GM23338 (cell line): Measurements from ENCODE around the gene LHX3. TPM values are rescaled to one million over a fixed set of nuclear protein-coding genes. Genes with fewer than 3 reads are reported as not detected.
"Not testable (repeated sequence)": the region's sequence is repeated elsewhere in the genome, so short reads cannot be mapped to it uniquely, and the experiment has no call there.

ENCODE experiments used
- ATAC-seq: fragments of 200-7000 bp; cut with Tn5 transposase; 3 replicates; pipeline ENCODE4 v1.9.1; 2020
- DNase-seq: peaks from one replicate; pipeline ENCODE4 v3.0.0-alpha.2; 2015; ENCODE audit warnings: low spot score
- H2AFZ ChIP-seq: fragments of 200-600 bp; sonication (generic); 2 replicates; pipeline ENCODE4 v1.8.0; 2016; ENCODE audit warnings: antibody characterized with exemption, mild to moderate bottlenecking, moderate library complexity
- H3F3A ChIP-seq: fragments of 200-600 bp; sonication (generic); replicated peaks from 2 replicates; pipeline ENCODE4 v1.8.0; 2017; ENCODE audit warnings: antibody characterized with exemption, mixed run types, low read depth
- H3K27ac ChIP-seq: fragments of 200-600 bp; sonication (generic); 2 replicates; pipeline ENCODE4 v1.6.1; 2016; ENCODE audit warnings: low read depth
- H3K27me3 ChIP-seq: fragments of 200-600 bp; sonication (generic); 2 replicates; pipeline ENCODE4 v1.8.0; 2016; ENCODE audit warnings: mild to moderate bottlenecking, mixed run types, moderate library complexity; ENCODE audit not compliant: insufficient read depth
- H3K36me3 ChIP-seq: fragments of 200-600 bp; sonication (generic); 2 replicates; pipeline ENCODE4 v1.8.0; 2016; ENCODE audit warnings: mild to moderate bottlenecking; ENCODE audit not compliant: insufficient read depth
- H3K4me1 ChIP-seq: fragments of 200-600 bp; sonication (generic); 2 replicates; pipeline ENCODE4 v1.8.0; 2016; ENCODE audit warnings: mild to moderate bottlenecking, moderate library complexity; ENCODE audit not compliant: insufficient read depth
- H3K4me2 ChIP-seq: fragments of 200-600 bp; sonication (generic); 2 replicates; pipeline ENCODE4 v1.7.1; 2017; ENCODE audit warnings: mixed run types
- H3K4me3 ChIP-seq: fragments of 200-600 bp; sonication (generic); 2 replicates; pipeline ENCODE4 v1.6.1; 2016; ENCODE audit warnings: mixed run types
- H3K79me2 ChIP-seq: fragments of 200-600 bp; sonication (generic); replicated peaks from 2 replicates; pipeline ENCODE4 v1.8.0; 2017; ENCODE audit warnings: mild to moderate bottlenecking; ENCODE audit not compliant: insufficient read depth
- H3K9me2 ChIP-seq: fragments of 200-600 bp; sonication (generic); 2 replicates; pipeline ENCODE4 v1.8.0; 2017; ENCODE audit not compliant: insufficient read depth
- H4K20me1 ChIP-seq: fragments of 200-600 bp; sonication (generic); replicated peaks from 2 replicates; pipeline ENCODE4 v1.8.0; 2017; ENCODE audit warnings: mild to moderate bottlenecking; ENCODE audit not compliant: insufficient read depth
- H3K27ac Mint-ChIP-seq: 2 replicates; pipeline ENCODE4 v1.8.0; 2020; ENCODE audit warnings: inconsistent platforms, mild to moderate bottlenecking, moderate library complexity, mixed read lengths
- H3K27me3 Mint-ChIP-seq: 3 replicates; pipeline ENCODE4 v1.8.0; 2022; ENCODE audit warnings: low read depth, mild to moderate bottlenecking, moderate library complexity, mixed read lengths, inconsistent platforms; ENCODE audit not compliant: insufficient read depth, poor library complexity
- H3K36me3 Mint-ChIP-seq: 3 replicates; pipeline ENCODE4 v1.8.0; 2021; ENCODE audit warnings: low read depth, mild to moderate bottlenecking, inconsistent platforms, moderate library complexity, mixed read lengths
- H3K4me1 Mint-ChIP-seq: 3 replicates; pipeline ENCODE4 v1.8.0; 2020; ENCODE audit warnings: mild to moderate bottlenecking, inconsistent platforms, mixed read lengths
- H3K4me3 Mint-ChIP-seq: 3 replicates; pipeline ENCODE4 v1.8.0; 2021; ENCODE audit warnings: moderate library complexity, mild to moderate bottlenecking, inconsistent platforms, mixed read lengths
- H3K9me3 Mint-ChIP-seq: 3 replicates; pipeline ENCODE4 v1.8.0; 2020; ENCODE audit warnings: moderate library complexity, mild to moderate bottlenecking, inconsistent platforms, mixed read lengths
- CTCF ChIP-seq, 2 experiments: fragments of 200-600 bp in 1 of 2; sonication (generic) in 1 of 2; conservative IDR thresholded peaks; 2 replicates each; pipeline versions ENCODE4 v1.5.1 to v1.6.1; 2016 to 2017; ENCODE audit warnings: antibody characterized with exemption in 2 of 2, low read depth in 2 of 2, mild to moderate bottlenecking in 2 of 2, moderate library complexity in 1 of 2
- EZH2 ChIP-seq: fragments of 200-600 bp; sonication (generic); IDR thresholded peaks from one replicate; pipeline ENCODE4 v1.8.0; 2017; ENCODE audit warnings: antibody characterized with exemption, mild to moderate bottlenecking, low read depth; ENCODE audit not compliant: unreplicated experiment
- EZH2phosphoT487 ChIP-seq: fragments of 200-600 bp; sonication (generic); IDR thresholded peaks from one replicate; pipeline ENCODE4 v1.8.1; 2018; ENCODE audit warnings: antibody characterized with exemption; ENCODE audit not compliant: unreplicated experiment
- JUNB ChIP-seq: IDR thresholded peaks from one replicate; pipeline ENCODE4 v1.6.1; 2016; ENCODE audit warnings: antibody characterized with exemption; ENCODE audit not compliant: unreplicated experiment
- REST ChIP-seq: IDR thresholded peaks from one replicate; pipeline ENCODE4 v1.6.1; 2018; ENCODE audit warnings: antibody characterized with exemption; ENCODE audit not compliant: unreplicated experiment
- ZNF114 ChIP-seq: fragments of 250-450 bp; sonication (Bioruptor Pico); IDR thresholded peaks from 2 replicates; pipeline ENCODE4 v1.5.0; 2020; ENCODE audit warnings: mild to moderate bottlenecking, moderate library complexity
- polyA plus RNA-seq: library from polyadenylated mRNA; unstranded; fragments of >200 nt; fragmentation: Nextera tagmentation; extraction: Ambion mirVana; gene quantifications from 2 replicates; pipeline ENCODE4 v1.2.1, GENCODE V29; 2016
- total RNA-seq: library from RNA; depleted of rRNA; stranded (reverse); fragments of >200 nt; shearing (Covaris generic); gene quantifications from 2 replicates; pipeline ENCODE4 v1.2.3, GENCODE V29; 2014

LHX3 gene
- total and polyA plus RNA-seq, 2 experiments from 2014 or later, result 0.08 TPM; not detected in 1

GRCh38 chr9:136237486-136238341 lies 32.8 kb upstream of the LHX3 start (continued):
- TF ChIP-seq REST (no peak), ZNF114 (no peak), EZH2 (no peak), EZH2phosphoT487 (no peak), CTCF (conservative IDR thresholded peaks at IDR 0.05; ENCODE audit: low read depth in 2 of 2) (no peak), JUNB (no peak)

GRCh38 chr9:136236471-136237410 lies 31.8 kb upstream of the LHX3 start:
- H3K27me3 Mint-ChIP-seq, H3K27me3 ChIP-seq, H3K9me3 Mint-ChIP-seq, H3K27ac ChIP-seq, H3K36me3 Mint-ChIP-seq, H3K4me2 ChIP-seq, H3K4me3 Mint-ChIP-seq, H3F3A ChIP-seq, H2AFZ ChIP-seq, H3K27ac Mint-ChIP-seq, H3K4me1 ChIP-seq, DNase-seq, H3K36me3 ChIP-seq, H3K4me3 ChIP-seq, ATAC-seq, H3K9me2 ChIP-seq: not testable (repeated sequence)
- H3K4me1 Mint-ChIP-seq, result peaks cover 15% of the 10 kb centered on the region
- Histone ChIP-seq H3K79me2 (peaks cover 83% of the 10 kb centered on the region), H4K20me1 (peaks cover 33% of the 10 kb centered on the region)
